Type B pancreatic cell (in vitro differentiated cells): Measurements from ENCODE around the gene EDARADD. TPM values are rescaled to one million over a fixed set of nuclear protein-coding genes. Genes with fewer than 3 reads are reported as not detected.
A peak's percentile ranks its signal among the peaks of the same experiment; 100 is the strongest.

Source experiments
- DNase-seq: peaks from one replicate; pipeline ENCODE4 v3.0.0; 2021; ENCODE audit warnings: mixed read lengths; ENCODE audit not compliant: unreplicated experiment; ENCODE audit errors: extremely low spot score
- H3K27ac Mint-ChIP-seq: 2 replicates; pipeline ENCODE4 v1.8.0; 2021; ENCODE audit warnings: mild to moderate bottlenecking, mixed read lengths
- H3K27me3 Mint-ChIP-seq: 2 replicates; pipeline ENCODE4 v1.8.0; 2021; ENCODE audit warnings: mixed read lengths
- H3K36me3 Mint-ChIP-seq: 2 replicates; pipeline ENCODE4 v1.8.0; 2021; ENCODE audit warnings: mixed read lengths
- H3K4me1 Mint-ChIP-seq: one replicate; pipeline ENCODE4 v1.8.0; 2021; ENCODE audit warnings: mixed read lengths; ENCODE audit not compliant: unreplicated experiment
- H3K4me3 Mint-ChIP-seq: 2 replicates; pipeline ENCODE4 v1.8.0; 2021; ENCODE audit warnings: mild to moderate bottlenecking, mixed read lengths
- H3K9me3 Mint-ChIP-seq: 2 replicates; pipeline ENCODE4 v1.8.0; 2021; ENCODE audit warnings: mixed read lengths
- CTCF ChIP-seq: fragments of 200-600 bp; sonication (generic); conservative IDR thresholded peaks from 2 replicates; pipeline ENCODE4 v1.5.0; 2021; ENCODE audit warnings: antibody characterized with exemption, mild to moderate bottlenecking
- total RNA-seq: library from RNA; stranded (reverse); gene quantifications from 2 replicates; pipeline ENCODE4 v1.2.1, GENCODE V29; 2021; ENCODE audit warnings: low replicate concordance

EDARADD gene
- total RNA-seq, 1 donor from 2014 or later, result 14.8 TPM

- no peaks in the 10 kb centered on the region for H3K4me1 Mint-ChIP-seq
- no peak overlapping the region for H3K27ac Mint-ChIP-seq
- no peak for DNase-seq
- no peaks in the 10 kb centered on the region for H3K27me3 Mint-ChIP-seq
- H3K36me3 Mint-ChIP-seq, result no peaks in the 10 kb centered on the region
- H3K4me3 Mint-ChIP-seq, result no peak overlapping the region
- TF ChIP-seq CTCF, result no peak
- no peaks in the 10 kb centered on the region for H3K9me3 Mint-ChIP-seq
These were observed 5.8 kb upstream of the EDARADD start for GRCh38 chr1:236388332-236388731.

GRCh38 chr1:236389253-236389652 lies 4.8 kb upstream of the EDARADD start:
- TF ChIP-seq CTCF, result no peak
- Mint-ChIP-seq H3K9me3 (no peaks in the 10 kb centered on the region), H3K4me3 (no peak overlapping the region), H3K4me1 (no peaks in the 10 kb centered on the region), H3K36me3 (no peaks in the 10 kb centered on the region), H3K27me3 (no peaks in the 10 kb centered on the region), H3K27ac (no peak overlapping the region)
- DNase-seq, result no peak

GRCh38 chr1:236391008-236391407 lies 3.1 kb upstream of the EDARADD start:
- H3K4me1 Mint-ChIP-seq, result peaks cover 6% of the 10 kb centered on the region
- no peaks in the 10 kb centered on the region for H3K36me3 Mint-ChIP-seq
- no peak overlapping the region for H3K27ac Mint-ChIP-seq
- no peaks in the 10 kb centered on the region for H3K9me3 Mint-ChIP-seq
- DNase-seq, result no peak
- H3K27me3 Mint-ChIP-seq, result peaks cover 6% of the 10 kb centered on the region
- no peak overlapping the region for H3K4me3 Mint-ChIP-seq
- no peak for TF ChIP-seq CTCF

GRCh38 chr1:236392182-236392581 lies 1.9 kb upstream of the EDARADD start:
- H3K36me3 Mint-ChIP-seq, result no peaks in the 10 kb centered on the region
- no peak overlapping the region for H3K4me3 Mint-ChIP-seq
- peaks cover 12% of the 10 kb centered on the region for H3K4me1 Mint-ChIP-seq
- DNase-seq, result no peak
- H3K9me3 Mint-ChIP-seq, result no peaks in the 10 kb centered on the region
- peaks cover 12% of the 10 kb centered on the region for H3K27me3 Mint-ChIP-seq
- no peak overlapping the region for H3K27ac Mint-ChIP-seq
- no peak for TF ChIP-seq CTCF

- peaks cover 4% of the 10 kb centered on the region for H3K36me3 Mint-ChIP-seq
- TF ChIP-seq CTCF, result no peak
- peak overlapping the region; percentile 94 for H3K4me3 Mint-ChIP-seq
- H3K27ac Mint-ChIP-seq, result peak overlapping the region; percentile 83
- no peaks in the 10 kb centered on the region for H3K9me3 Mint-ChIP-seq
- H3K27me3 Mint-ChIP-seq, result peaks cover 12% of the 10 kb centered on the region
- H3K4me1 Mint-ChIP-seq, result peaks cover 23% of the 10 kb centered on the region
- no peak for DNase-seq
These were observed 768 bp downstream of the EDARADD start for GRCh38 chr1:236394879-236395229.
